Activated naive CD4-positive, alpha-beta T cell treated with anti-CD3 and anti-CD28 coated beads, Interleukin-2, amount 50 U/mL, for 72 hours (primary cell): ENCODE data around the gene GLUL. TPM values are rescaled to one million over a fixed set of nuclear protein-coding genes. Genes with fewer than 3 reads are reported as not detected.

ENCODE experiments used
- ATAC-seq, 2 donors: fragments of 150-1000 bp; cut with Tn5 transposase; 2 replicates each; pipeline ENCODE4 v1.10.0; 2021; ENCODE audit warnings: mild to moderate bottlenecking in 2 of 2, moderate library complexity in 2 of 2
- DNase-seq, 2 donors: peaks; one replicate each; pipeline ENCODE4 v3.0.0; 2021 to 2022; ENCODE audit warnings: low spot score in 2 of 2
- H3K27ac Mint-ChIP-seq, 2 donors: one replicate each; pipeline ENCODE4 v1.8.0; 2022; ENCODE audit warnings: mild to moderate bottlenecking in 2 of 2, mixed read lengths in 2 of 2
- H3K36me3 Mint-ChIP-seq, 2 donors: one replicate each; pipeline ENCODE4 v1.8.0; 2022; ENCODE audit warnings: mixed read lengths in 2 of 2
- H3K9me3 Mint-ChIP-seq, 2 donors: one replicate each; pipeline ENCODE4 v1.8.0; 2022; ENCODE audit warnings: mixed read lengths in 2 of 2
- total RNA-seq, 2 donors: library from RNA; stranded (reverse); gene quantifications; one replicate each; pipeline ENCODE4 v1.2.3, GENCODE V29; 2022

GLUL gene
- total RNA-seq, 2 donors from 2014 or later = 106 to 201 TPM

GRCh38 chr1:182404781-182405180 is 13.2 kb upstream of the GLUL start:
- H3K9me3 Mint-ChIP-seq = peaks cover 0 to 5% of the 10 kb centered on the region in 2 donors
- no peak for DNase-seq
- no peaks in the 10 kb centered on the region for H3K36me3 Mint-ChIP-seq
- ATAC-seq = no peak
- H3K27ac Mint-ChIP-seq = no peak overlapping the region

- H3K27ac Mint-ChIP-seq = no peak within 1 kb of the TSS
- H3K36me3 Mint-ChIP-seq = no peaks in the 10 kb centered on the region
- ATAC-seq (no peak), DNase-seq (no peak)
- H3K9me3 Mint-ChIP-seq = peaks cover 0 to 4% of the 10 kb centered on the region in 2 donors
Observed at GRCh38 chr1:182400567-182400966, 9.0 kb upstream of the GLUL start, which contains the start of gene TEDDM1. TSS of gene TEDDM1 (minus strand) at chr1:182400667. CDS start at chr1:182400485, 182 bp downstream.

- peak overlapping the region in 1 of 2 donors; percentile 25 for H3K27ac Mint-ChIP-seq
- peak in 1 of 2 donors; percentile 34 for ATAC-seq
- no peak for DNase-seq
- no peaks in the 10 kb centered on the region for H3K36me3 Mint-ChIP-seq
- H3K9me3 Mint-ChIP-seq = no peaks in the 10 kb centered on the region
Observed at GRCh38 chr1:182397653-182398393, 6.2 kb upstream of the GLUL start.

- Mint-ChIP-seq H3K9me3 (no peaks in the 10 kb centered on the region), H3K36me3 (peaks cover 5% of the 10 kb centered on the region in 2 donors), H3K27ac (no peak overlapping the region)
- ATAC-seq = no peak
- no peak for DNase-seq
Observed at GRCh38 chr1:182395906-182396305, 4.3 kb upstream of the GLUL start.

- no peaks in the 10 kb centered on the region for H3K9me3 Mint-ChIP-seq
- DNase-seq (no peak), ATAC-seq (no peak)
- H3K36me3 Mint-ChIP-seq = peaks cover 20% of the 10 kb centered on the region in 2 donors
- no peak overlapping the region for H3K27ac Mint-ChIP-seq
Observed at GRCh38 chr1:182394055-182394775, 2.6 kb upstream of the GLUL start.

GRCh38 chr1:182392050-182393028 is 749 bp upstream of the GLUL start:
- Mint-ChIP-seq H3K9me3 (no peaks in the 10 kb centered on the region), H3K27ac (peak overlapping the region; percentile 77 to 88), H3K36me3 (peaks cover 30 to 39% of the 10 kb centered on the region in 2 donors)
- ATAC-seq (peak; percentile 19 to 20), DNase-seq (peak in 1 of 2 donors; percentile 25)

- H3K36me3 Mint-ChIP-seq = peaks cover 43 to 52% of the 10 kb centered on the region in 2 donors
- no peak for DNase-seq
- peak overlapping the region; percentile 88 to 97 for H3K27ac Mint-ChIP-seq
- peak; percentile 0 to 10 for ATAC-seq
- H3K9me3 Mint-ChIP-seq = no peaks in the 10 kb centered on the region
Observed at GRCh38 chr1:182391028-182391361, 595 bp downstream of the GLUL start.

- peak in 1 of 2 donors; percentile 14 for DNase-seq
- Mint-ChIP-seq H3K27ac (peak overlapping the region; percentile 88 to 89), H3K9me3 (no peaks in the 10 kb centered on the region), H3K36me3 (peaks cover 43 to 59% of the 10 kb centered on the region in 2 donors)
- no peak for ATAC-seq
Observed at GRCh38 chr1:182389619-182390047, 2.0 kb downstream of the GLUL start.

GRCh38 chr1:182388392-182389134 is 3.0 kb downstream of the GLUL start:
- no peak for DNase-seq
- ATAC-seq = no peak
- peak overlapping the region in 1 of 2 donors; percentile 88 for H3K27ac Mint-ChIP-seq
- no peaks in the 10 kb centered on the region for H3K9me3 Mint-ChIP-seq
- peaks cover 50 to 67% of the 10 kb centered on the region in 2 donors for H3K36me3 Mint-ChIP-seq

- Mint-ChIP-seq H3K27ac (peak overlapping the region in 1 of 2 donors; percentile 8), H3K9me3 (no peaks in the 10 kb centered on the region), H3K36me3 (peaks cover 50 to 70% of the 10 kb centered on the region in 2 donors)
- DNase-seq (no peak), ATAC-seq (no peak)
Observed at GRCh38 chr1:182387566-182387965, 4.0 kb downstream of the GLUL start.

- no peak for DNase-seq
- Mint-ChIP-seq H3K36me3 (peaks cover 50 to 76% of the 10 kb centered on the region in 2 donors), H3K27ac (peak overlapping the region in 1 of 2 donors; percentile 8), H3K9me3 (no peaks in the 10 kb centered on the region)
- no peak for ATAC-seq
Observed at GRCh38 chr1:182386980-182387379, 4.6 kb downstream of the GLUL start.

- peak overlapping the region; percentile 12 to 17 for H3K27ac Mint-ChIP-seq
- H3K36me3 Mint-ChIP-seq = peaks cover 48 to 80% of the 10 kb centered on the region in 2 donors
- no peaks in the 10 kb centered on the region for H3K9me3 Mint-ChIP-seq
- ATAC-seq = no peak
- no peak for DNase-seq
Observed at GRCh38 chr1:182385885-182386853, 5.4 kb downstream of the GLUL start.

- DNase-seq = no peak
- Mint-ChIP-seq H3K27ac (no peak overlapping the region), H3K36me3 (peaks cover 32 to 65% of the 10 kb centered on the region in 2 donors), H3K9me3 (no peaks in the 10 kb centered on the region)
- no peak for ATAC-seq
Observed at GRCh38 chr1:182384387-182384960, 7.1 kb downstream of the GLUL start.

- ATAC-seq (no peak), DNase-seq (no peak)
- Mint-ChIP-seq H3K36me3 (peaks cover 28 to 59% of the 10 kb centered on the region in 2 donors), H3K9me3 (no peaks in the 10 kb centered on the region), H3K27ac (peak overlapping the region in 1 of 2 donors; percentile 19)
Observed at GRCh38 chr1:182383934-182384333, 7.7 kb downstream of the GLUL start.
